Measurements from ENCODE around the gene KRTAP5-1.
A peak's percentile ranks its signal among the peaks of the same experiment; 100 is the strongest.

KRTAP5-1 gene

DNA sequence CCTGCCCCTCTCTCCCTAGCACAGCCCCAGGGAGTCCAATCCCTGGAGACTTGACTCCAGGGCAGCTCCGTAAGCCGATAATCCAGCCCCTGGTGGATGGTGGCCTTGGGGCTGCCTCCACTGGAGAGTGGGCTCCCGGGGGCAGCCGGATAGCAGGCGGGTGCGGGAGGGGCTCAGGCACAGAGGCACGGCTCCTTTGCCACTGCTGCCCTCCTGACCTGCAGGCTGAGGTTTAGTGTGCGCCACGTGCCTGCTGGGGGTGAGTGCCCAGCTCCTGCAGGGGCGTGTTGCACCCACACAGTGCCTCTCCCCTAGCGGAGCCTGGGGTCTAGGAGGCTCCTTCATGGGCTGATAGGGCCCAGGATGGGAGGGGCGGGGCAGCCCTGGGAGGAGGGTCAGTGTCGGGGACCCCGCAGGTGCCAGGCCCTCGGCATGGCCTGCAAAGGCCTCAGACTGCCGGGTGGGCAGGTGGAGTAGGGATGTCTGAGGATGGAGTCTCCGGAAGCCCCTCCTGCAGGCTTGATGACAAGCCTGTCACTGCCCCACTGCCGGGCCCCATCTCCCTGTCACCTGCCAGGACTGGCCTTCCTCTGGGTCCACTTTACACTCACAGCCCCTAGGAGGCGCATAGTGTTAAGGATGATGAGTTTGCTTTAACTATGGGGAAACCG lies 18.6 kb downstream of the KRTAP5-1 start:
- DNase-seq (no peak), ATAC-seq (replicated peaks) (no peak)
- H3K4me3 Mint-ChIP-seq: peak overlapping the region; percentile 15 to 56
- no peaks in the 10 kb centered on the region for H3K9me3 Mint-ChIP-seq
- peak overlapping the region; percentile 93 for H3K27ac Mint-ChIP-seq
- no peaks in the 10 kb centered on the region for H3K27me3 Mint-ChIP-seq
- peaks cover 30 to 31% of the 10 kb centered on the region in 2 donors for H3K4me1 Mint-ChIP-seq (ENCODE audit: low read depth in 2 of 2)
- H3K36me3 Mint-ChIP-seq (ENCODE audit: insufficient read depth): peaks cover 95% of the 10 kb centered on the region

DNA sequence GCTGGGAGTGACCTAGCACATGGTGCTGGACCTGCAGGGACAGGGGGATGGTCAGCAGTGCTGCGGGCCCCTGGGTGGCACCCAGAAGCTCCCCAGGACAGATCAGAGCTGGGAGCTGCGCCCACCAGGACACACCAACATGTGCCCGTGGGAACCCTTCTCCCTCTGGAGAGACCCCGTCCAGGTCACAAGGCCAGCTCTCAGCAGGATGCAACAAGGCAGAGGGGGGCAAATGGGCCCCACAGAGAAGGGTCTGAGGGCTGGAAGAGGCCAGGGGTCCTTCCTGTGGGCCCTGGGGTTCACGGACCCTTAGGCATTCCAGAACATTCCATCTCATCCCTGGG lies 19.2 kb downstream of the KRTAP5-1 start:
- Mint-ChIP-seq H3K27me3 (no peaks in the 10 kb centered on the region), H3K9me3 (no peaks in the 10 kb centered on the region), H3K4me3 (no peak overlapping the region), H3K27ac (peak overlapping the region in 1 of 2 donors; percentile 93), H3K36me3 (ENCODE audit: insufficient read depth) (peaks cover 99% of the 10 kb centered on the region), H3K4me1 (ENCODE audit: low read depth in 2 of 2) (peaks cover 30 to 32% of the 10 kb centered on the region in 2 donors)
- DNase-seq: no peak
- ATAC-seq (replicated peaks): no peak

DNA sequence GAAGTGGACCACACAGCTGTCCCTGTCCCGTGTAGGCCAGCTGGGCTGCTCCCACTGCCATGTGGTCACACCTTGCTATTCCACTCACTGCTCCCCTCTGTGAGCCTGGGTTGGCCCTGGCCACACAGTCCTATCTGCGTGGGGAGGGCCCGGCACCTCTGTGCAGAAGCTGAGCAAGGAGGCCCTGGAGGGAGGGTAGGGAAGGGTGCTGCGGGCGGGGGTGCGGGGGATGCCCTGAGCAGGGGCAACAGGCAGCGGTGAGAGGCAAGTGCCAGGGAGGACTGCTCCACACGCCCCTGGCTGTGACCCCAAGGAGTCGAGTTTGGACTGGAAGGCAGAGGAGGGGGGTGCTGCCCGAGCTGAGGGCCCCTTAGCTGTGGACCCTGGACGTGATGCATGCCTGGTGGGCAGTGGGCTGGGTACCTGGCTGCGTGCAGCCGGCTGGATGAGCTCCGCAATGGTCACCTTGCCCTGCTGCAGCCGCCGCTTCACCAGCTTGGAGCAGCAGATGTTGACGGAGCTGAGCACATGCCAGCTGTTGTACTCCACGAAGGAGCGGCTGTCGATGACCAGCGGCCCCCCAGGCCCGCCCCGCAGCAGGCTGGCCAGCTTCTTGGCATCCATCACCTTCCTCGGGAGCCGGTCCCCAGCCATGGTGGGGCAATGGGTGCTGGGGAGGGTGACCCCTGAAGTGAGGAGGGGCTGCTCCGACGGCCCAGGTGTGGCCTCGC lies 19.7 kb downstream of the KRTAP5-1 start:
- Mint-ChIP-seq H3K4me1 (ENCODE audit: low read depth in 2 of 2) (peaks cover 24 to 27% of the 10 kb centered on the region in 2 donors), H3K9me3 (no peaks in the 10 kb centered on the region), H3K4me3 (no peak overlapping the region), H3K27me3 (no peaks in the 10 kb centered on the region), H3K36me3 (ENCODE audit: insufficient read depth) (peaks cover 99% of the 10 kb centered on the region), H3K27ac (peak overlapping the region in 1 of 2 donors; percentile 93)
- DNase-seq (no peak), ATAC-seq (replicated peaks) (no peak)

DNA sequence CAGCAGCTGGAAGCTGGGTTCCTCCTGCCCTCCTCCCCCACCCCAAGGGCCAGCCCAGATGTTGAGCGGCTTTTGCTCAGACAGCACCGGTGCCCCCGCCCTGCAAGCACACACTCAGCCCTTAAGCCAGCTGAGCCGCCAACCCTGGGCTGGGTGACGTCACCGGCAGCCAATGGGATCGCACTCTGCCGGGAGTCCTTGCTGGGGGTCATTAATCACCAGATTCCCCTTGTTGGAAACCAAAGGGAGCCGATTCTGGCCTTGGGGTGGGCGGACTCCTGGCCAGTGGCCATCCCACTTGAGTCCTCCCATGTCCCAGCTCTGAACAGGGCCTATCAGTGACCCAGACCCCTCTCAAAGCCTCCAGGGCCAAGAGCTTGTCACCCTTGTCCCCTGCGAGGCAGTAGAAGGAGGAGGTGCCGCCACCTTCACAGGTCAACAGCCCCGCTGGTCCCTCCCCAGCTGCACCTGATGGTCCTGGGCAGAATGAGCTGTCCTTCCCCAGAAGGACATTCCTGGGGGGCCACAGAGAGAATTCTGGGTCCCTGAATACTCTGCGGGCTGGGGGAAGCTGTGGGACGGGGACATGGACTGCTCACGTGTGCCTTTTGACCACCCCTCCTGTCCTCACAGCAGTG lies 20.4 kb downstream of the KRTAP5-1 start:
- no peak overlapping the region for H3K4me3 Mint-ChIP-seq
- peaks cover 18 to 25% of the 10 kb centered on the region in 2 donors for H3K4me1 Mint-ChIP-seq (ENCODE audit: low read depth in 2 of 2)
- no peaks in the 10 kb centered on the region for H3K9me3 Mint-ChIP-seq
- peak overlapping the region; percentile 38 to 72 for H3K27ac Mint-ChIP-seq
- H3K27me3 Mint-ChIP-seq: no peaks in the 10 kb centered on the region
- ATAC-seq (replicated peaks) (no peak), DNase-seq (no peak)
- H3K36me3 Mint-ChIP-seq (ENCODE audit: insufficient read depth): peaks cover 99% of the 10 kb centered on the region

GRCh38 chr11:1563697-1564534 lies 21.2 kb downstream of the KRTAP5-1 start:
- peaks cover 99% of the 10 kb centered on the region for H3K36me3 Mint-ChIP-seq (ENCODE audit: insufficient read depth)

DNA sequence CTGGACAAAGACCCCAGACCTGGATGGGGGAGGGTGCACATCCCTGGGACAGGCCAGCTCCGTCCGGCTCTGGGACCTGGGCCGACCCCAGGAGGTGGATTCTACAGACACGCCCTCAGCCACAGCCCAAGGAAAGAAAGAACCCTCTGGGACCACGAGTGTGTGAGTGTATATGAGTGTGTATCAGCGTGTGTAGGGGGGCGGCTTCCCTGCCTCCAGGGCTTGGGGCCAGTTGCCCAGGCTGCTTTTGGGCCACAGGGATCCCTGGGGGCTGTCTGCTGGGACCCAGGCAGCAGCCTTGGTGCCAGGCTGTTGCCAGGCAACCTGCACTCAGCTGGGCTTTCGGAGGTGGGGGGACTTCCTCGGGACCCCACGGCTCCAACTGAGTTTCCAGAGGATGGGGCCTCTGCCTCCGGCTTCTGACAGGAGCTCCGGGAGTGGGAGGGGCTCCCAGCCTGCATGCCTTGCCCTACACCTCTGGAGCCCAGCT lies 21.9 kb downstream of the KRTAP5-1 start:
- H3K4me3 Mint-ChIP-seq: no peak overlapping the region

More at GRCh38 chr11:1563697-1564534, 21.2 kb downstream of the KRTAP5-1 start:
- H3K9me3 Mint-ChIP-seq: no peaks in the 10 kb centered on the region
- peaks cover 13 to 19% of the 10 kb centered on the region in 2 donors for H3K4me1 Mint-ChIP-seq (ENCODE audit: low read depth in 2 of 2)
- peak overlapping the region; percentile 38 to 72 for H3K27ac Mint-ChIP-seq
- H3K27me3 Mint-ChIP-seq: no peaks in the 10 kb centered on the region
- no peak overlapping the region for H3K4me3 Mint-ChIP-seq
- DNase-seq: no peak
- ATAC-seq (replicated peaks): no peak

GRCh38 chr11:1562469-1563148 lies 22.5 kb downstream of the KRTAP5-1 start:
- H3K36me3 Mint-ChIP-seq (ENCODE audit: insufficient read depth): peaks cover 99% of the 10 kb centered on the region
- DNase-seq: no peak
- ATAC-seq (replicated peaks): no peak
- H3K27ac Mint-ChIP-seq: peak overlapping the region in 1 of 2 donors; percentile 72
- H3K4me1 Mint-ChIP-seq (ENCODE audit: low read depth in 2 of 2): peaks cover 7 to 12% of the 10 kb centered on the region in 2 donors
- H3K9me3 Mint-ChIP-seq: no peaks in the 10 kb centered on the region
- H3K27me3 Mint-ChIP-seq: no peaks in the 10 kb centered on the region
- no peak overlapping the region for H3K4me3 Mint-ChIP-seq

More for the DNA sequence above, 21.9 kb downstream of the KRTAP5-1 start:
- Mint-ChIP-seq H3K36me3 (ENCODE audit: insufficient read depth) (peaks cover 99% of the 10 kb centered on the region), H3K27ac (peak overlapping the region; percentile 38 to 72), H3K27me3 (no peaks in the 10 kb centered on the region), H3K9me3 (no peaks in the 10 kb centered on the region), H3K4me1 (ENCODE audit: low read depth in 2 of 2) (peaks cover 7 to 15% of the 10 kb centered on the region in 2 donors)
- ATAC-seq (replicated peaks): no peak
- no peak for DNase-seq

DNA sequence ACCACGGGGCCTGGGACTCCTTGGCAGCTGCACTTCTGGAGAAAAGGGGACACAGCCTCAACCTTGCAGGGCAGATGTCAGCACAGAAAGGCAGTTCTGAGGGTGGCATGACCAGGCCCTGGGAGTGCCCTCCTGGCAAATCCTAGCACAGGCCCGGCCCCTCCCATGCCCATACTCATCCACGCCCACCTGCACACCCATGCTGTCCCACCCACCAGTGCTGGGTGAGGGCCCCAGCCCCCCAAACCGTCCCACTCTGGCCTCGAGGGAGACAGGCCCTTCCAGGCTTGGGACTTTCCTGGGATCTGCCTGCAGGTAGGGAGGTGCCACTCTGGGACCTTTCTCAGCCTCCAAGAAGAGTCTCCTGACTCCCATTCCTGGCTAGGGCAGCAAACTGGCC lies 23.1 kb downstream of the KRTAP5-1 start:
- Mint-ChIP-seq H3K4me1 (ENCODE audit: low read depth in 2 of 2) (peaks cover 3 to 8% of the 10 kb centered on the region in 2 donors), H3K27ac (peak overlapping the region; percentile 72 to 77), H3K36me3 (ENCODE audit: insufficient read depth) (peaks cover 97% of the 10 kb centered on the region), H3K9me3 (no peaks in the 10 kb centered on the region), H3K4me3 (peak overlapping the region in 1 of 2 donors; percentile 48), H3K27me3 (no peaks in the 10 kb centered on the region)
- DNase-seq (no peak), ATAC-seq (replicated peaks) (no peak)

GRCh38 chr11:1561266-1561665 lies 23.8 kb downstream of the KRTAP5-1 start:
- peak overlapping the region; percentile 72 to 77 for H3K27ac Mint-ChIP-seq
- H3K4me1 Mint-ChIP-seq (ENCODE audit: low read depth in 2 of 2): peaks cover 3 to 6% of the 10 kb centered on the region in 2 donors
- ATAC-seq (replicated peaks) (no peak), DNase-seq (no peak)
- H3K36me3 Mint-ChIP-seq (ENCODE audit: insufficient read depth): peaks cover 92% of the 10 kb centered on the region
- H3K4me3 Mint-ChIP-seq: no peak overlapping the region
- no peaks in the 10 kb centered on the region for H3K27me3 Mint-ChIP-seq
- H3K9me3 Mint-ChIP-seq: no peaks in the 10 kb centered on the region

GRCh38 chr11:1560649-1561251 lies 24.3 kb downstream of the KRTAP5-1 start:
- DNase-seq: no peak
- peak overlapping the region in 1 of 2 donors; percentile 83 for H3K27ac Mint-ChIP-seq
- peak overlapping the region in 1 of 2 donors; percentile 44 for H3K4me3 Mint-ChIP-seq
- H3K4me1 Mint-ChIP-seq (ENCODE audit: low read depth in 2 of 2): peaks cover 3 to 4% of the 10 kb centered on the region in 2 donors
- H3K9me3 Mint-ChIP-seq: no peaks in the 10 kb centered on the region
- peaks cover 92% of the 10 kb centered on the region for H3K36me3 Mint-ChIP-seq (ENCODE audit: insufficient read depth)
- ATAC-seq (replicated peaks): no peak
- H3K27me3 Mint-ChIP-seq: no peaks in the 10 kb centered on the region

DNA sequence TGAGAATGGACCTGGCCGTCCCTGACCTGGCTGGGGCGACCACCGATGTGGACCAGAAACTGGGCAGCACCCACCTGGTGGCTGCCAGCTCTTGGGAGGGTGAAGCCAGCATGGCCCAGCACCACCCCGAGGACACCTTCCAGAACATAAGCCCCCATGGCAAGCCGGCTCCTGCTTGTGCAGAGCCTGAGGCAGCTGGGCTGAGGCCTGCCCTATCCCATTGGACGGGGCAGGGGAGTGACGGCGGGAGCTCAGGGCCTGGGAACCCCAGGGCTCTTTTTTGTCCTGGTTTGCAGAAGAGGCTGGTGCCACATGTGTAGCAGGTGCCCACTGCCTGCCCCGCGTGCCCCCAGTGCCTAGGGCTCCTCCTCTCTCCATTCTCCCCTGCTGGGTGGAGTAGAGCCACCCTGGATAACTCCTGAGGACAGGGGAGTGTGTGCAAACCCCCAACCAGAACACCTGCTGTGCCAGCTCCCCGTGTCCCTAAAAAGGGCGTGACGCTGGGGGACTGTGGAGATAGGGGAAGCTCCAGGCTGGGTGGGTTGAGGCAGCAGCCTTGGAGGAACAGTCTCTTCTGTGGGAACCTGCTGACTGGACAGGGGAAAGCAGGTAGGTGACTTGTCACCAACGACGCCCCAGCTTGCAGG lies 25.0 kb downstream of the KRTAP5-1 start:
- H3K36me3 Mint-ChIP-seq (ENCODE audit: insufficient read depth): peaks cover 92% of the 10 kb centered on the region
- H3K4me1 Mint-ChIP-seq (ENCODE audit: low read depth in 2 of 2): peaks cover 3 to 4% of the 10 kb centered on the region in 2 donors
- no peak for DNase-seq
- no peaks in the 10 kb centered on the region for H3K9me3 Mint-ChIP-seq
- no peak for ATAC-seq (replicated peaks)
- H3K4me3 Mint-ChIP-seq: peak overlapping the region in 1 of 2 donors; percentile 44
- H3K27ac Mint-ChIP-seq: peak overlapping the region in 1 of 2 donors; percentile 83
- H3K27me3 Mint-ChIP-seq: no peaks in the 10 kb centered on the region
